OCI-LY1 (cell line): Measurements from ENCODE around the gene RUFY3.
"Not testable (repeated sequence)": the region's sequence is repeated elsewhere in the genome, so short reads cannot be mapped to it uniquely, and the experiment has no call there.

Experiments
- H2AFZ ChIP-seq: fragments of 200-600 bp; sonication (generic), shearing (Covaris generic); 2 replicates; pipeline ENCODE4 v1.6.0; 2014; ENCODE audit warnings: antibody characterized with exemption, mild to moderate bottlenecking, low read length
- H3F3A ChIP-seq: fragments of 200-600 bp; sonication (generic), shearing (Covaris generic); 2 replicates; pipeline ENCODE4 v1.6.0; 2014; ENCODE audit warnings: mild to moderate bottlenecking, antibody characterized with exemption, low read length, moderate library complexity; ENCODE audit not compliant: insufficient read depth
- H3K27ac ChIP-seq: fragments of 200-600 bp; sonication (generic); 2 replicates; pipeline ENCODE4 v1.5.1; 2014; ENCODE audit warnings: low read length, mixed run types, mild to moderate bottlenecking, low read depth; ENCODE audit not compliant: poor library complexity, severe bottlenecking
- H3K27me3 ChIP-seq: fragments of 200-600 bp; sonication (generic); 2 replicates; pipeline ENCODE4 v1.6.0; 2014; ENCODE audit warnings: antibody characterized with exemption, mild to moderate bottlenecking, low read length, moderate library complexity; ENCODE audit not compliant: insufficient read depth
- H3K36me3 ChIP-seq: fragments of 200-600 bp; sonication (generic); 2 replicates; pipeline ENCODE4 v1.6.1; 2014; ENCODE audit warnings: mild to moderate bottlenecking, antibody characterized with exemption, low read length, moderate library complexity, mixed read lengths; ENCODE audit not compliant: insufficient read depth
- H3K4me1 ChIP-seq: fragments of 200-600 bp; sonication (generic); 2 replicates; pipeline ENCODE4 v1.5.1; 2014; ENCODE audit warnings: mild to moderate bottlenecking, low read length, moderate library complexity; ENCODE audit not compliant: insufficient read depth, severe bottlenecking
- H3K4me2 ChIP-seq: fragments of 200-600 bp; sonication (generic), shearing (Covaris generic); 2 replicates; pipeline ENCODE4 v1.6.1; 2014; ENCODE audit warnings: low read length
- H3K4me3 ChIP-seq: fragments of 200-600 bp; sonication (generic); 2 replicates; pipeline ENCODE4 v1.5.1; 2014; ENCODE audit warnings: low read length, low read depth, mild to moderate bottlenecking, mixed read lengths; ENCODE audit not compliant: poor library complexity, severe bottlenecking
- H3K79me2 ChIP-seq: fragments of 200-600 bp; shearing (Covaris generic); 2 replicates; pipeline ENCODE4 v1.6.1; 2016; ENCODE audit warnings: mixed run types, low read length, mixed read lengths; ENCODE audit not compliant: insufficient read depth
- H3K9ac ChIP-seq: fragments of 200-600 bp; sonication (generic), shearing (Covaris generic); 2 replicates; pipeline ENCODE4 v1.6.1; 2014; ENCODE audit warnings: mild to moderate bottlenecking, low read length, mixed read lengths
- H3K9me2 ChIP-seq: fragments of 200-600 bp; sonication (generic), shearing (Covaris generic); 2 replicates; pipeline ENCODE4 v1.6.1; 2014; ENCODE audit warnings: low read depth, mild to moderate bottlenecking, low read length, mixed read lengths
- H3K9me3 ChIP-seq: fragments of 200-600 bp; shearing (Covaris generic); 2 replicates; pipeline ENCODE4 v1.6.1; 2014; ENCODE audit warnings: low read length, mixed read lengths
- H4K20me1 ChIP-seq: fragments of 200-600 bp; sonication (generic), shearing (Covaris generic); 2 replicates; pipeline ENCODE4 v1.6.0; 2016; ENCODE audit warnings: mild to moderate bottlenecking, low read length; ENCODE audit not compliant: insufficient read depth
- EZH2 ChIP-seq: fragments of 200-600 bp; sonication (generic), shearing (Covaris generic); IDR thresholded peaks from 2 replicates; pipeline ENCODE4 v1.8.0; 2017; ENCODE audit warnings: borderline replicate concordance, mixed run types, mild to moderate bottlenecking, antibody characterized with exemption, low read length, moderate library complexity, mixed read lengths
- TF ChIP-seq, protein P1 (sequence below): fragments of 200-600 bp; sonication (generic), shearing (Covaris generic); IDR thresholded peaks from 2 replicates; pipeline ENCODE4 v1.5.1; 2017; ENCODE audit warnings: mild to moderate bottlenecking, antibody characterized with exemption, low read length, moderate library complexity, mixed read lengths

Gene RUFY3

DNA sequence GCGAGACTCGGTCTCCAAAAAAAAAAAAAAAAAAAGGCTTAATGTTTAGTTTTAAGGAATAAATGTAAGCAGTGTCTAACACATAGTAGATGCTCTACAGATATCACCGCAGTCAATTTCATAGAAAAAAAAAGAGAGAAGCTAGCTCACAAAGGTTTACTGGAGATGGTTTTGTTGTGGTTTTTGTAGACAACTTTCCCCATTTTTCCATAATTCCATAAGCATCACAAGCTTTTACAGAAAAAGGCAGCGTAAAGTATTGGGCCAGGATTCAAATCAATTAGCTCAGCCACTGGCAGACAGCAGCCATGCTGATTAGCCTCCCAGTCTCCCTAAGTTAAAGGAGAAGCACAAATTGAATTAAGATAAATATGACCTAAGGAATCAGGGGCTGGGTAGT is 116.4 kb downstream of the RUFY3 start:
- peaks cover 43% of the 10 kb centered on the region for H3K79me2 ChIP-seq
- peaks cover 42% of the 10 kb centered on the region for H3K4me1 ChIP-seq
- no peaks in the 10 kb centered on the region for H4K20me1 ChIP-seq
- H3K9me2 ChIP-seq, result no peaks in the 10 kb centered on the region
- no peaks in the 10 kb centered on the region for H3K9me3 ChIP-seq
- H3K36me3 ChIP-seq, result peaks cover 35% of the 10 kb centered on the region
- H3K27me3 ChIP-seq, result no peaks in the 10 kb centered on the region
- H3K4me2 ChIP-seq, result peak overlapping the region; percentile 67
- peak overlapping the region; percentile 78 for H3K9ac ChIP-seq
- peak overlapping the region; percentile 79 for H3K4me3 ChIP-seq
- H3K27ac ChIP-seq, result peak overlapping the region; percentile 55
- peaks cover 4% of the 10 kb centered on the region; the same call in 1 of the 2 replicates for H3F3A ChIP-seq
- TF ChIP-seq, protein P1, sequence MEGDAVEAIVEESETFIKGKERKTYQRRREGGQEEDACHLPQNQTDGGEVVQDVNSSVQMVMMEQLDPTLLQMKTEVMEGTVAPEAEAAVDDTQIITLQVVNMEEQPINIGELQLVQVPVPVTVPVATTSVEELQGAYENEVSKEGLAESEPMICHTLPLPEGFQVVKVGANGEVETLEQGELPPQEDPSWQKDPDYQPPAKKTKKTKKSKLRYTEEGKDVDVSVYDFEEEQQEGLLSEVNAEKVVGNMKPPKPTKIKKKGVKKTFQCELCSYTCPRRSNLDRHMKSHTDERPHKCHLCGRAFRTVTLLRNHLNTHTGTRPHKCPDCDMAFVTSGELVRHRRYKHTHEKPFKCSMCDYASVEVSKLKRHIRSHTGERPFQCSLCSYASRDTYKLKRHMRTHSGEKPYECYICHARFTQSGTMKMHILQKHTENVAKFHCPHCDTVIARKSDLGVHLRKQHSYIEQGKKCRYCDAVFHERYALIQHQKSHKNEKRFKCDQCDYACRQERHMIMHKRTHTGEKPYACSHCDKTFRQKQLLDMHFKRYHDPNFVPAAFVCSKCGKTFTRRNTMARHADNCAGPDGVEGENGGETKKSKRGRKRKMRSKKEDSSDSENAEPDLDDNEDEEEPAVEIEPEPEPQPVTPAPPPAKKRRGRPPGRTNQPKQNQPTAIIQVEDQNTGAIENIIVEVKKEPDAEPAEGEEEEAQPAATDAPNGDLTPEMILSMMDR, result no peak
- no peak for TF ChIP-seq EZH2
- no peak overlapping the region for H2AFZ ChIP-seq

DNA sequence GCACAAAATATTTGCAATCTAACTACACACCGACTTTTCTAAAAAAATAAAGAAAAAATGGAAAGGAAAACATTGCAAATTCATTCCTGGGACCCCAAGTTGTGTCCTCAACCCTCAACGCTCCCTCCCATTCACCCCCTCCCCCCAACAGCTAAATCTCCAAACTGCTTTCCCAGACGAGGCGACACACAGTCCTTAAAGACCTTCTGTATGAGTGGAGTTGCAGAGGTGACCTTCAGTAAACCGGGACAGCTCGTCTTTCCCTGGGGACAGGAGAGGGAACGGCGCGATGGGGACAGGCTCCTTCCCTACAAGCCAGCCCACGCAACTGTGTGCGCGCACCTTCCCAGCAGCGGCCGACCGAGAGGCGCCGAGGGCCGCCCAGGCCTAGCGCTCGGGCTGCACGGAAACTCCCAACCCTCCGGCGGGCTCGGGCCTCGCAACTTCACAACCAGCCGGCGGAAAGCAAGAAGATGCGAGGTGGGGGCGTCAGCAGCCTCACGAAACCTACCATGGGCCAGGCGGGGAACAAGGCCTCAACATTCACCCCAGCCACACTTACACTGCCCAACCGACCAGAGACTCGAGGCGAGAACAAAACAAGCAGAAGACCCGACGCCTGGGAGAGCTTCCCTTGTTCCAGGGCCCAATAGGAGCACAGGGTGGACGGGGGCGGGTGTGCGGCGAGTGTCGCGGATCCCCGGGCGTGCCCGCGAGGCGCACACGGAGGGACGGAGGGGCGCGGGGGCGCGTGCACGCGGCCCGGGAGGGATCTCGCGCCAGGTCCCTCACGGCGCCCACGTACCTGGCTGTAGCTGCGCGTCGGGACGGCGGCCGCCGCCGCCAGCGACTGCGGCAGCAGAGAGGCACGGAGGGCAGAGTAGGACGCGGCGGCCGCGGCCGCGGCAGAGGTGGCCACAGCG is 117.2 kb downstream of the RUFY3 start:
- H3K27me3 ChIP-seq, result no peaks in the 10 kb centered on the region
- H4K20me1 ChIP-seq, result no peaks in the 10 kb centered on the region
- peaks cover 43% of the 10 kb centered on the region for H3K79me2 ChIP-seq
- H2AFZ ChIP-seq, result no peak overlapping the region
- TF ChIP-seq EZH2, result no peak
- TF ChIP-seq, protein P1, result no peak
- no peaks in the 10 kb centered on the region for H3K9me2 ChIP-seq
- H3K4me1 ChIP-seq, result peaks cover 47% of the 10 kb centered on the region
- peaks cover 4% of the 10 kb centered on the region; the same call in 1 of the 2 replicates for H3F3A ChIP-seq
- peaks cover 28% of the 10 kb centered on the region for H3K36me3 ChIP-seq
- H3K9ac ChIP-seq, result peak overlapping the region; percentile 78
- H3K27ac ChIP-seq, result peak overlapping the region; percentile 55
- peak overlapping the region; percentile 67 for H3K4me2 ChIP-seq
- H3K4me3 ChIP-seq, result peak overlapping the region; percentile 79
- no peaks in the 10 kb centered on the region for H3K9me3 ChIP-seq

DNA sequence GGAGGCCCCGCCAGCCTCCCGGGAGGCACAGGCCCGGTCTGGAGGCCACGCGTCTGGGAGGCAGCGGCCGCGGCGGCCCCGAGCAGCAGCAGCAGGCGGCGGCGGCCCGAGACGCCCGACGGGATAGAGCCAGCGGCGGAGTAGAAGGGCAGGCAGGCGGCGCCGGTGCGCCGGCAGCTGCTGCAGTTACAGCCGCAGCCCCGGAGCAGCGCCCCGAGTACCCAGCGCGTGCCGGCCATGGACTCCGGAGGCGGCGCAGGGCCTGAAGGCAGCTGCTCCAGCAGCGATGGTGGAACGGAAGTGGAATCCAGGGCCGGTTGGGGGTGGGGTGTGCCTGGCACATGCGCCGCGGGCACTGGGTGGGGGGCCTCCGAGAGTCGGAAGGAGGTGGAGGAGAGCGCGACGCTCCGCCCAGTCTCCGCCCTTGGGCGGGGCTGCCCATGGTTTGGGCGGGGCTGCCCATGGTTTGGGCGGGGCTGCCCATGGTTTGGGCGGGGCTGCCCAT is 117.9 kb downstream of the RUFY3 start, which contains the start of gene GRSF1:
Gene GRSF1 (minus strand): TSS at position 302 of the 505 bp plus-strand sequence. CDS start 63 bp downstream, at position 239.
- H4K20me1 ChIP-seq, result no peaks in the 10 kb centered on the region
- peak within 1 kb of the TSS; percentile 67 for H3K4me2 ChIP-seq
- peaks cover 4% of the 10 kb centered on the region; the same call in 1 of the 2 replicates for H3F3A ChIP-seq
- no peaks in the 10 kb centered on the region for H3K9me2 ChIP-seq
- H3K9ac ChIP-seq, result peak within 1 kb of the TSS; percentile 78
- peaks cover 39% of the 10 kb centered on the region for H3K79me2 ChIP-seq
- H3K36me3 ChIP-seq, result peaks cover 22% of the 10 kb centered on the region
- H3K9me3 ChIP-seq, result no peaks in the 10 kb centered on the region
- no peak within 1 kb of the TSS for H2AFZ ChIP-seq
- H3K27me3 ChIP-seq, result no peaks in the 10 kb centered on the region
- TF ChIP-seq, protein P1, result peak; percentile 11; the same call in 1 of the 2 replicates
- TF ChIP-seq EZH2, result no peak
- peak within 1 kb of the TSS; percentile 79 for H3K4me3 ChIP-seq
- H3K27ac ChIP-seq, result peak within 1 kb of the TSS; percentile 67
- peaks cover 54% of the 10 kb centered on the region for H3K4me1 ChIP-seq

DNA sequence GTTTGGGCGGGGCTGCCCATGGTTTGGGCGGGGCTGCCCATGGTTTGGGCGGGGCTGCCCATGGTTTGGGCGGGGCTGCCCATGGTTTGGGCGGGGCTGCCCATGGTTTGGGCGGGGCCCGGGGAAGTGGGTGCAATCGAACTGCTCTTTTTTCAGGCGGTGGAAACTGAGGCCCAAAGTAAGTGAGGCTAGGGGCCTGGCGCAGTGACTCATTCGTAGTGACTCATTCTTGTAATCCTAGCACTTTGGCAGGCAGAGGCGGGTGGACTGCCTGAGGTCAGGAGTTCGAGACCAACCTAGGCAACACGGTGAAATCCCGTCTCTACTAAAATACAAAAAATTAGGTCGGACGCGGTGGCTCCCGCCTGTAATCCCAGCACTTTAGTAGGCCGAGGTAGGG is 118.4 kb downstream of the RUFY3 start:
- H3K9me2 ChIP-seq, H2AFZ ChIP-seq, H3F3A ChIP-seq, H3K9me3 ChIP-seq, H3K9ac ChIP-seq, H3K4me2 ChIP-seq, H3K27me3 ChIP-seq, H3K27ac ChIP-seq, H3K4me3 ChIP-seq, H4K20me1 ChIP-seq: not testable (repeated sequence)
- Histone ChIP-seq H3K4me1 (peaks cover 58% of the 10 kb centered on the region), H3K79me2 (peaks cover 35% of the 10 kb centered on the region), H3K36me3 (peaks cover 17% of the 10 kb centered on the region)

DNA sequence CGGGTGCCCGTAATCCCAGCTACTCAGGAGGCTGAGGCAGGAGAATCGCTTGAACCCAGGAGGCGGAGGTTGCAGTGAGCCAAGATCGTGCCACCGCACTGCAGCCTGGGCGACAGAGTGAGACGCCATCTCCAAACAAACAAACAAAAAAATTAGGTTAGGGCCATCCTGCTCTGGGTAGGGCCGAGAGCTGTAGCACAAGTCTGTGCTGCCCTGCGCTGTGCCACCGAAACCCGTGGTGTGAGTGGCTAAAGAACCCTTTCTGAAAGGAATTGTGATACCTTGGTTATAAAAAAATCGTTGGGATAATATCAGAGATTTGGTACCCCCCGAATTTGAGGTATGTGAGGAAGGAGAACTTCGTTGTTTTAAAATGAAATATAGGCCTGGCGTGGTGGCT is 118.9 kb downstream of the RUFY3 start:
- Histone ChIP-seq H3K4me1 (peaks cover 58% of the 10 kb centered on the region), H3K79me2 (peaks cover 34% of the 10 kb centered on the region), H3K36me3 (peaks cover 15% of the 10 kb centered on the region), H3K27ac (peak overlapping the region; percentile 67)
- not testable (repeated sequence) for H3K27me3 ChIP-seq, H2AFZ ChIP-seq, H3K9ac ChIP-seq, H3K9me3 ChIP-seq, H3K9me2 ChIP-seq, H3K4me3 ChIP-seq, H4K20me1 ChIP-seq, H3F3A ChIP-seq, H3K4me2 ChIP-seq
